Upper lobe of left lung (tissue), 6 donors: ENCODE results near the gene CTCFL. TPM values are rescaled to one million over a fixed set of nuclear protein-coding genes. Genes with fewer than 3 reads are reported as not detected.
"Not testable (repeated sequence)": the region's sequence is repeated elsewhere in the genome, so short reads cannot be mapped to it uniquely, and the experiment has no call there.

Experiments
- ATAC-seq, 2 donors: fragments of 200-7000 bp; cut with Tn5 transposase; one replicate each; pipeline ENCODE4 v1.9.1; 2022; ENCODE audit warnings: mild to moderate bottlenecking in 2 of 2, moderate library complexity in 2 of 2; ENCODE audit not compliant: low FRiP score in 2 of 2
- DNase-seq, 2 donors: peaks; one replicate each; pipeline ENCODE4 v3.0.0-alpha.2; 2019 to 2020
- H3K27ac ChIP-seq, 4 donors: fragments of 200-600 bp; sonication (generic); one replicate each; pipeline ENCODE4 v1.5.1; 2016 to 2019
- H3K27me3 ChIP-seq, 4 donors: fragments of 200-600 bp; sonication (generic); one replicate each; pipeline ENCODE4 v1.5.1; 2017 to 2019
- H3K36me3 ChIP-seq, 4 donors: fragments of 200-600 bp; sonication (generic); one replicate each; pipeline ENCODE4 v1.5.1; 2016 to 2019
- H3K4me1 ChIP-seq, 4 donors: fragments of 200-600 bp; sonication (generic); one replicate each; pipeline ENCODE4 v1.5.1; 2018 to 2019
- H3K4me3 ChIP-seq, 4 donors: fragments of 200-600 bp; sonication (generic); one replicate each; pipeline ENCODE4 v1.5.1; 2017 to 2019; ENCODE audit warnings: mild to moderate bottlenecking in 2 of 4, moderate library complexity in 1 of 4
- H3K9me3 ChIP-seq, 4 donors: fragments of 200-600 bp; sonication (generic); one replicate each; pipeline ENCODE4 v1.5.1; 2018 to 2019
- EP300 ChIP-seq, 4 donors: sonication (generic); formaldehyde crosslinking; IDR thresholded peaks; one replicate each; pipeline ENCODE4 v1.5.1; 2017; ENCODE audit warnings: antibody characterized with exemption in 4 of 4, control low read depth in 2 of 4
- POLR2A ChIP-seq, 4 donors: fragments of 450-650 bp; IDR thresholded peaks; one replicate each; pipeline ENCODE4 v1.5.1; 2016 to 2017; ENCODE audit warnings: antibody characterized with exemption in 4 of 4, mild to moderate bottlenecking in 2 of 4
- POLR2AphosphoS5 ChIP-seq, 2 donors: sonication (generic); formaldehyde crosslinking; IDR thresholded peaks; one replicate each; pipeline ENCODE4 v1.5.1; 2017; ENCODE audit warnings: antibody characterized with exemption in 2 of 2
- WGBS, 2 donors: methylation state at CpG; one replicate each; pipeline ENCODE4 v1.1.5; 2017 to 2018; 5-methylcytosine and 5-hydroxymethylcytosine counted together
- total RNA-seq, 6 donors: library from RNA; depleted of rRNA in 4 of 6; stranded (reverse); fragments of >200 nt in 4 of 6; gene quantifications; one replicate each; pipeline versions ENCODE4 v1.1.0 to v1.2.1, GENCODE V29; 2016 to 2021
- TF ChIP-seq, protein P1 (sequence below), 6 experiments: fragments of 450-650 bp in 4 of 6; fragments of 200-600 bp in 2 of 6; sonication (generic) in 2 of 6; IDR thresholded peaks; one replicate each; pipeline ENCODE4 v1.5.1; 2016 to 2019; ENCODE audit warnings: antibody characterized with exemption in 6 of 6
- donor health status: DM: no; HTN: no; CAD: no; lungs with moderate emphysema.
- donor health status: DM: no; HTN: yes; CAD: no; lungs with severe emphysema.

CTCFL gene
- total RNA-seq, 6 donors from 2014 or later = 0.11 to 0.17 (median 0.14) TPM; not detected in 3

DNA sequence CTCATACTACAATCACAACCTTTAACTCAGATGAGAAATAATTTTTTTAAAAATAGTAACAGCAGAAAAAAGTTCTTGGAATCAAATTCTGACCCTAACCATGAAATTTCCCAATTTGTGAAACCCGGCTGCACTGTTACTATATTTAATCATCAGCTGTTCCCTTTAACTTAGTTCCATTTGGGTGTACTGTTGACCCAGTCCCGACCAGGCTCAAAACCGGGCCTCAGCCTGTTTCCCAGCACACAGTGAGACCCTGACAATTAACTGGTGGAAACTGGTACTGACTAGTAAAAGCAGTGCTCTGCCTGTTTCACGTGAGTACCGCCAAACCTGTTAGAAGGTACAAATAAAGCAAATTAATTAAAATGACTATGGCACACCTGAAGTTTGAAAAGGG, 7.0 kb downstream of the CTCFL start:
- Histone ChIP-seq H3K4me1 (peaks cover 0 to 5% (median 0%) of the 10 kb centered on the region in 4 donors), H3K36me3 (no peaks in the 10 kb centered on the region), H3K27ac (no peak overlapping the region), H3K9me3 (no peaks in the 10 kb centered on the region), H3K4me3 (no peak overlapping the region), H3K27me3 (no peaks in the 10 kb centered on the region)
- TF ChIP-seq POLR2A (IDR thresholded peaks at IDR 0.05) (no peak), POLR2AphosphoS5 (IDR thresholded peaks at IDR 0.05) (no peak), EP300 (IDR thresholded peaks at IDR 0.05) (no peak)
- TF ChIP-seq, protein P1, sequence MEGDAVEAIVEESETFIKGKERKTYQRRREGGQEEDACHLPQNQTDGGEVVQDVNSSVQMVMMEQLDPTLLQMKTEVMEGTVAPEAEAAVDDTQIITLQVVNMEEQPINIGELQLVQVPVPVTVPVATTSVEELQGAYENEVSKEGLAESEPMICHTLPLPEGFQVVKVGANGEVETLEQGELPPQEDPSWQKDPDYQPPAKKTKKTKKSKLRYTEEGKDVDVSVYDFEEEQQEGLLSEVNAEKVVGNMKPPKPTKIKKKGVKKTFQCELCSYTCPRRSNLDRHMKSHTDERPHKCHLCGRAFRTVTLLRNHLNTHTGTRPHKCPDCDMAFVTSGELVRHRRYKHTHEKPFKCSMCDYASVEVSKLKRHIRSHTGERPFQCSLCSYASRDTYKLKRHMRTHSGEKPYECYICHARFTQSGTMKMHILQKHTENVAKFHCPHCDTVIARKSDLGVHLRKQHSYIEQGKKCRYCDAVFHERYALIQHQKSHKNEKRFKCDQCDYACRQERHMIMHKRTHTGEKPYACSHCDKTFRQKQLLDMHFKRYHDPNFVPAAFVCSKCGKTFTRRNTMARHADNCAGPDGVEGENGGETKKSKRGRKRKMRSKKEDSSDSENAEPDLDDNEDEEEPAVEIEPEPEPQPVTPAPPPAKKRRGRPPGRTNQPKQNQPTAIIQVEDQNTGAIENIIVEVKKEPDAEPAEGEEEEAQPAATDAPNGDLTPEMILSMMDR (IDR thresholded peaks at IDR 0.05) = no peak
- DNase-seq (no peak), ATAC-seq (no peak)
- 87 to 88% methylated on average over 5 of the region's 5 CpGs for WGBS, 2 donors

- no peak overlapping the region for H3K27ac ChIP-seq
- WGBS, 2 donors = 35 to 46% methylated on average over 17 of the region's 17 CpGs
- ATAC-seq (peak; percentile 73 to 91), DNase-seq (peak in 1 of 2 donors; percentile 70)
- TF ChIP-seq, protein P1 (IDR thresholded peaks at IDR 0.05) = peak; percentile 67 to 83 (median 76)
- TF ChIP-seq POLR2A (IDR thresholded peaks at IDR 0.05) = no peak
- H3K4me3 ChIP-seq = no peak overlapping the region
- no peaks in the 10 kb centered on the region for H3K36me3 ChIP-seq
- H3K9me3 ChIP-seq = no peaks in the 10 kb centered on the region
- H3K27me3 ChIP-seq = no peaks in the 10 kb centered on the region
- peaks cover 0 to 14% (median 5%) of the 10 kb centered on the region in 4 donors for H3K4me1 ChIP-seq
Observed at GRCh38 chr20:57514273-57514751, 10.6 kb downstream of the CTCFL start.

DNA sequence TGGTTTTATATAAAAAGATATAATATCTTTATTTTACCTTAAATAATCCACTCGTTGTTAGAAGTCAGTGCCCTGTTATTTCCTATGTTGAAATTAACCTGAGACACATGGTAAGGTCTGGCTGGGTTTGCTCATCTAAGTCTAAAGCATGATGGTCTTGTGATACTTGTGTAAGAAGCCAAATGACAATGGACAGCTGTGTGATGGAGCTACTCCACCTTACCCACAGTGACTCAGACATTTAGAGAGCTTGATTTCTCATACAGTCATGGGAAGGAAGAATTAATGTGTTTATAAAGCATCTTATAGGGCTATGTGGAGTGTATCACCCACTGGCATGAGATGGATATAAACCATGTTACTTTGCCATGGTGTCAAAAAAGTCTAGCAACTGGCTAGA, 11.7 kb downstream of the CTCFL start:
- H3K27me3 ChIP-seq = no peaks in the 10 kb centered on the region
- peaks cover 0 to 14% (median 5%) of the 10 kb centered on the region in 4 donors for H3K4me1 ChIP-seq
- no peak overlapping the region for H3K27ac ChIP-seq
- WGBS, 2 donors = 72 to 78% methylated on average over 1 of the region's 1 CpG
- no peaks in the 10 kb centered on the region for H3K36me3 ChIP-seq
- ATAC-seq = no peak
- no peaks in the 10 kb centered on the region for H3K9me3 ChIP-seq
- TF ChIP-seq EP300 (IDR thresholded peaks at IDR 0.05) (no peak), POLR2A (IDR thresholded peaks at IDR 0.05) (no peak)
- no peak overlapping the region for H3K4me3 ChIP-seq
- no peak for DNase-seq

DNA sequence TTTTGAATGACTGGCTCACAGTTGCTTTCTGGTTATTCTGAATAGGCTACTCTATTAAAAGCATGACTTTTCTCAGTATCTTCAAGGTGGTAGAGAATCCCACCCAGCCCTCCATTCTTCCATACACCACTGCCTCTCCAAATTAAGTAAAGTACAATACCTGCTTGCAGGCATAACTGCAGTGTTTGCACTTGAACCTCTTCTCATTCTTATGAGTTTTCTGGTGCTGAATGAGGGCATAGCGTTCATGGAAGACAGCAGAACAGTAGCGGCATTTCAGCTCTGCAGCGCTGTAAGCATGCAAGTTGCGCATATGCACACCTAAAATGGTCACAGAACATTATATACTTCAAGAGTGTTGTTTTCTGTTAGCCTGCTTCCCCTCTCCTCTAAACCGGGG, 12.5 kb downstream of the CTCFL start:
- TF ChIP-seq POLR2AphosphoS5 (IDR thresholded peaks at IDR 0.05) = no peak
- TF ChIP-seq, protein P1 (IDR thresholded peaks at IDR 0.05) = no peak
- TF ChIP-seq POLR2A (IDR thresholded peaks at IDR 0.05) = no peak
- no peak for TF ChIP-seq EP300 (IDR thresholded peaks at IDR 0.05)
- H3K9me3 ChIP-seq = no peaks in the 10 kb centered on the region
- no peak for ATAC-seq
- DNase-seq = no peak
- no peak overlapping the region for H3K4me3 ChIP-seq
- 59% methylated on average over 5 of the region's 5 CpGs for WGBS, 2 donors
- H3K4me1 ChIP-seq = peaks cover 0 to 18% (median 5%) of the 10 kb centered on the region in 4 donors
- no peaks in the 10 kb centered on the region for H3K27me3 ChIP-seq
- H3K36me3 ChIP-seq = no peaks in the 10 kb centered on the region
- H3K27ac ChIP-seq = no peak overlapping the region

DNA sequence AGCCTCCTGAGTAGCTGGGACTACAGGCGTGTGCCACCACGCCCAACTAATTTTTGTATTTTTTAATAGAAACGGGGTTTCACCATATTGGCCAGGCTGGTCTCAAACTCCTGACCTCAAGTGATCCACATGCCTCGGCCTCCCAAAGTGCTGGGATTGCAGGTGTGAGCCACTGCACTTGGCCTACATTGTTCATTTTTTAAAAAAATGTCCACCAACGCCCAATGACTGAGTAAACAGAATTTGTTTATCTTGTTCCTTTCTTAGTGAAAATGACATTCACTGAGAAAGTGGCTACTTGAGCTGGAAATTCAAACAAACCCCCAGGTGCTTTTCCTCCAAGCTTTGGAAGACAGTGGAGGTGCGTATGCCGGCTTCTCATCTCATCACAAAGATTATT, 13.2 kb downstream of the CTCFL start:
- ATAC-seq, H3K9me3 ChIP-seq, H3K4me3 ChIP-seq, H3K36me3 ChIP-seq, H3K27me3 ChIP-seq, DNase-seq, H3K27ac ChIP-seq: not testable (repeated sequence)
- WGBS, 2 donors = 61 to 74% methylated on average over 7 of the region's 7 CpGs
- H3K4me1 ChIP-seq = peaks cover 0 to 20% (median 5%) of the 10 kb centered on the region in 4 donors

GRCh38 chr20:57509665-57510237, 15.2 kb downstream of the CTCFL start:
- no peak for ATAC-seq
- Histone ChIP-seq H3K4me1 (peaks cover 0 to 20% (median 5%) of the 10 kb centered on the region in 4 donors), H3K27me3 (no peaks in the 10 kb centered on the region), H3K4me3 (no peak overlapping the region), H3K36me3 (no peaks in the 10 kb centered on the region), H3K27ac (no peak overlapping the region), H3K9me3 (no peaks in the 10 kb centered on the region)
- WGBS, 2 donors = 60 to 72% methylated on average over 5 of the region's 5 CpGs
- DNase-seq = no peak
- TF ChIP-seq POLR2AphosphoS5 (IDR thresholded peaks at IDR 0.05) (no peak), POLR2A (IDR thresholded peaks at IDR 0.05) (no peak), EP300 (IDR thresholded peaks at IDR 0.05) (no peak)
- TF ChIP-seq, protein P1 (IDR thresholded peaks at IDR 0.05) = no peak
